Right renal cortex interstitium (tissue), 3 donors: Measurements from ENCODE around the gene MGLL. TPM values are rescaled to one million over a fixed set of nuclear protein-coding genes. Genes with fewer than 3 reads are reported as not detected.
"Not testable (repeated sequence)": the region's sequence is repeated elsewhere in the genome, so short reads cannot be mapped to it uniquely, and the experiment has no call there.

Experiments used
- DNase-seq, 3 donors: peaks; one replicate each; pipeline ENCODE4 v3.0.0-alpha.2; 2013; ENCODE audit warnings: low read depth in 3 of 3, low spot score in 2 of 3
- polyA plus RNA-seq, 3 donors: library from polyadenylated mRNA; unstranded; fragments of 120-200 nt; gene quantifications; one replicate each; pipeline ENCODE4 v1.2.1, GENCODE V29; 2013; ENCODE audit not compliant: insufficient read length in 3 of 3

MGLL gene
- polyA plus RNA-seq, 3 donors, result 21.8 to 24.9 (median 23.0) TPM

DNA sequence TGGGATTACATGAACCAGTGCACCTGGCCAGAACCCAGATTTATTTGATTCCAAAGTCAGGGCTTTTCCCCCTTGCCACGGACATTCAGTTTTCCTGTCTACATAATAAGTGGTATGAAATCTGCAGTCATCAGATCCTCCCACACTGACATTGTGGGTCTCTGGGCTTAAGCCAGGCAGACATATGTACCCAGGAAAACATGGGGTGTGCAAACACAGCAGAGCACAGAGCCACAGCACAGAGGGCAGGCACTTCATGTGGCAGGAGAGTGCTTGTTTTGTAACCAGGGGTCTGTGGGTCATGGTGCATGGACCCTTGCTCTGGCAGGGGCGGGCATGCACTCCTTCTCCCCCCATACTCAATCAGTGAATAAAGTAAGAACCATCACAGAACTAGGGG is 155.6 kb downstream of the MGLL start:
- DNase-seq, result no peak

DNA sequence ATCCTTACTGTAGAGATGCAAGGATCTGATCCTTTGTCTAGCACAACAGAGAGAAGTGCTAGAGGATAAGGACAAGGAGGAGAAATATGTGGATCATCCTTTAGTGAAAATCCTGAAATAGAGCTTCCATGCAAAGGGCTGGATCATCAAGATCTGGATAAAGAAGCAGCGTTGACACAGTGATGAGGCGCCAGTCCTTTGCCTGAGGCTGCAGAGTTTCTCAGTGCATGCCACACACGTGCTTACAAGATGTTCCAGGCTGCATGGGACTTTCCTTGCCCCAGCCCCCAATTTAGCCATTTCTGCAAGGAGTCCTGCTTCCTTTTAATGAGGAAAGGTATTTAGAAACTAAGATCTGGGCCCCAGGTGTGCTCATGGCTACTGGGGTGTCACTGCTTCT is 156.7 kb downstream of the MGLL start:
- DNase-seq, result no peak

DNA sequence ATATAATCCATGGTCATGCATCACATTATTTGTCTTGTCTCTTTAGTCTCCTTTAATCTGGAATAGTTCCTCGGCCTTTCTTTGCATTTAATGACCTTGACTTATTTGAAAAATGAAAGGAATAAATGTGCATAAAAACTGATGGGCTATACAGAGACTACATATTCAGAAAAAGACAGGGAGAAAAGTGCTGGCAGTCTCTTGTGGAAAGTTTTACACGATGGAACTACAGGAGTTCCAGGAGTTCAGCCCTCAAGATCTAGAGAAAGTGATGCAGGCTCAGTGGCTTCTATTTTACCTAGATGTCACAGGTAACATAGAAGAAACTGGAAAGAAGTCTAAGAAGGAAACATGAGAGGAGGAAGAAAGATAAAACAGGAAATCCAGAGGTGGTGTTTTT is 157.2 kb downstream of the MGLL start:
- no peak for DNase-seq

DNA sequence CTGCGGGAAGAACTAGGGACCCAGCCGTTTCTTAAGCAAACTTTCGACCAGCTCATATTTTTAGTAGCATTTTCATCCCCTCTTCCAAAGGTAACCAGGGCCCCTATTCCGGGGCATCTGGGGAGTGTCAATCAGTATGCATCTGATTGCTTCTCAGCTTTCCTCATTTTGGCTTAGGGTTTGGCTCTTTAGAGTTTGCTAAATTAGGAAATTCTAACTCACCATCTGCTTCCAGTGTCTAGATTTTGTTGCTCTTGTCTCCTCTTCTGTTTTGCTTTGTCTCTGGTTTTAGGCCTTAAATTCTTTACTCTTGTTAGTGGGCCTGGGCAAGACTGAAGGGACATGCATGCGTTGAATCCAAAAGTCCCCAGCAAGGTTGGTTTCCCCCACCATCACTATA is 159.2 kb downstream of the MGLL start:
- no peak for DNase-seq

DNA sequence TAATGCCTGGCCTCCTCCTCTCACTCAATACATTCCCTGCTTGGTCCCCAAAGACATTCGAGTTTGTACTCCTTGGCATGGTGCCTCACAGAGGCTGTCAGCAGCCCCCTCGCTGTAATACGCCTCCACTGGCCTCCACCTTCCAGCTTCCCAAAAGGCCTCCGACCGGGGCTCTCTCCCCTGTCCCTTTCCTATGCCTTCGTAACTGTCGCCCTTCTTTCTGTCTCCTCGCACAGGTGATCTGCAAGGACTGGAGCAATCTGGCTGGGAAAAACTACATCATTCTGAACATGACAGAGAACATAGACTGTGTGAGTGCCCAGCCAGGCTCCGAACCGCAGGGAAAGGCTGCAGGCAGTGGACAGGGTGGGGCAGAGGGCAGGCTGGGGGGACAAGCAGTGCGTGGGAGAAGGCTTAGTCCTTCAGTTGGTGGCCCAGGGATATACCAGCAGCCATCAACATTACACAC is 160.3 kb downstream of the MGLL start:
- DNase-seq, result no peak

DNA sequence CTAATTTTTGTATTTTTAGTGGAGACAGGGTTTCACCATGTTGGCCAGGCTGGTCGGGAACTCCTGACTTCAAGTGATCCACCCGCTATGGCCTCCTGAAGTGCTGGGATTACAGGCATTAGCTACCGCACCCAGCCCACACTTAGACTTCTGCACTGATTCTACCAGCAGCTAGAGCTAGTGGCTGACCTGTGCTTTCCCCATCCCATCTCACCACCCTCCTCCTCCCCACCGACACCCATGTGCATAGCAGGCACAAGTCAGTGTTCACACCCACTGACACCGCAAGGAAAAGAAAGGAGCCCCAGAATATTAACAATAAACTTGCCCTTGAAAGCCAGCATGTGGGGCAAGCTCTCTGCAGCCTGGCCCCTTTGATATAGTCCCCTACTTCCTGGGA is 160.7 kb downstream of the MGLL start:
- DNase-seq, result no peak

DNA sequence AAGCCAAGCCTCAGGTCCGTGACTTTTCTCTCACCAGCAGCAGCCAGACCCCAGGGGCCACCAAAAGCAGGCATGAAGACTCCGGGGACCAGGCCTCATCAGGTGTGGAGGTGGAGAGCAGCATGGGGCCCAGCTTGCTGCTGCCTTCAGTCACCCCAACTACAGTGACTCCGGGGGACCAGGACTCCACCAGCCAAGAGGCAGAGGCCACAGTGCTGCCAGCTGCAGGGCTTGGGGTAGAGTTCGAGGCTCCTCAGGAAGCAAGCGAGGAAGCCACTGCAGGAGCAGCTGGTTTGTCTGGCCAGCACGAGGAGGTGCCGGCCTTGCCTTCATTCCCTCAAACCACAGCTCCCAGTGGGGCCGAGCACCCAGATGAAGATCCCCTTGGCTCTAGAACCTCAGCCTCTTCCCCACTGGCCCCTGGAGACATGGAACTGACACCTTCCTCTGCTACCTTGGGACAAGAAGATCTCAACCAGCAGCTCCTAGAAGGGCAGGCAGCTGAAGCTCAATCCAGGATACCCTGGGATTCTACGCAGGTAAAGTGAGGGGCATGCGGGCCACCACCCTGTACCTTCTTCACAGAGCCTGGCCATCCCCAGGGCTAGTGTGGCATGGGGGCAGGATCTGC is 161.6 kb downstream of the MGLL start:
- no peak for DNase-seq

DNA sequence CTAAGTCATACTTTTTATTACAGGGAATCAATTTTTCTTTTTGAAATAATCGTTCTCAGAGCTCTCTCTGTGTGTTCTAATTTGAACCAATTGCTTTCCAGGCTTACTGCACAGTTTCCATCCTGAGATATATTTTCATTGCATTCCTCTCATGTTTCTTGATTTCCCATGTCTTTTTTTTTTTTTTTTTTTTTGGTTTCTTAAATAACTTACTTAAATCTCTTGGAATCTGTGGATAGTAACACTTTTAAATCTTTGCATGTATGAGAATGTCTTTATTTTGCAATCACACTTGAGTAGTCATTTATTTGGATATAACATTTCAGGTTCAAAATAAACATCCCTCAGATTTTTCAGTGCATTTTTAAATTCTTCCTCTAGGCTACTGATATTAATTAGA is 164.1 kb downstream of the MGLL start:
- no peak for DNase-seq

DNA sequence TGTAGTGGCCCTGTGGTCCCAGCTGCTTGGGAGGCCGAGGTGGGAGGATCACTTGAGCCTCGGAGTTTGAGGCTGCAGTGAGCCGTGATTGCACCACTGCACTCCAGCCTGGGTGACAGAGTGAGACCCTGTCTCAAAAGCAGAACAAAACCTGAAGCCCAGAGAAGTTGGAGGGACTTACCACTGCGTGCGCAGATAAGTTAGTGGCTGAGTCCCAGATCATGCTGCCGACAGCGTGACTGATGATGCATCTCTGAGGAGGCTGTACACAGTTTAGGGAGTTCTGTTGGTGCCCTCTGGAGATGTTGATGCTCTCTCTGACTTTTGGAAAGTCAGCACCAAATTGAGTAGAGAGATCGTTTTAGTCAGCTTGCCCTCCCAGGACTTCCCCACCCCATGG is 165.4 kb downstream of the MGLL start:
- no peak for DNase-seq

DNA sequence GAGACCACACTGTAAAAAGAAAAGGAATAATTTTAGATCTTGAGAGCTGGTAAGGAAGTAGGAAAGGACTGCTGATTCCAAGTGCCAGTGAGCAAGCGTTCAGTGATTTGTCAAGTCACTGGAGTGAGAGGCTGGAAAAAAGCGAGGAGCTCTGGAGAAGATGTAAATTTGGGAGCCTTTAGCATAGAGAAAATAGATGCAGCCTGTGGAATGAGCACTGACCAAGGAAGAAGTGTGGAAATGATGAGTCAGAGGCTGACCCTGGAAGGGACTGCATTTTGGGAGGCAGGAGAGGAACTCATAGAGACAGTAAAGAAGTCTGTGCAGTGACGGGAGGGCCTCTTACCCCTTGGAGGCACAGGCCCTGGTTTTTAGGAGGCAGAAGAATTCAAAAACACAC is 166.7 kb downstream of the MGLL start:
- DNase-seq, result no peak

DNA sequence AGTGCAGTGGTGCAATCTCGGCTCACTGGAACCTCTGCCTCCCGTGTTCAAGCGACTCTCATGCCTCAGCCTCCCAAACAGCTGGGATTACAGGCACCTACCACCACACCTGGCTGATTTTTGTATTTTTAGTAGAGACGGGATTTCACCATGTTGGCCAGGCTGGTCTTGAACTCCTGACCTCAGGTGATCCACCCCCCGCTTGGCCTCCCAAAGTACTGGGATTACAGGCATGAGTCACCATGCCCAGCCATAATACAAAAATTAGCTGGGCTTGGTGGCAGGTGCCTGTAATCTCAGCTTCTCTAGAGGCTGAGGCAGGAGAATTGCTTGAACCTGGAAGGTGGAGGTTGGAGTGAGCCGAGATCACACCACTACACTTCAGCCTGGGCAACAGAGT is 167.3 kb downstream of the MGLL start:
- not testable (repeated sequence) for DNase-seq

DNA sequence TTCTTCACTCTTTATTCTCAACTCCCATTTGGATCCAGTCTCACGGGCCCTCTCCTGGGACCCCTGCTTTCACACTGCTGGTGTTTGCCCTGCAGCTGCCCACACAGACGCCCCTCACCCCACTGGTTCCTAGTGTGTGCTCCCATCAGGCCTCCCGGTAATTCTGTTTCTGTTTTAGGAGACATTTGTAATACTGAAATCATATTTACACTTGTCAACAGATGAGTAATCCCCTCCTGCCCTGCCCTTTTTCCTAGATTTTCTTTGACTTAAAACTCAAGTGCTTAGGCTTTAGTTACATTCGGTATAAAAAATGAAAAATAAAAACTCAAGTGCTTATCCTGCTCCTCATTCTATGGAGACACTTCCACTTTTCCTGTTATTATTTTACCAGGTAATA is 167.9 kb downstream of the MGLL start:
- DNase-seq, result no peak

DNA sequence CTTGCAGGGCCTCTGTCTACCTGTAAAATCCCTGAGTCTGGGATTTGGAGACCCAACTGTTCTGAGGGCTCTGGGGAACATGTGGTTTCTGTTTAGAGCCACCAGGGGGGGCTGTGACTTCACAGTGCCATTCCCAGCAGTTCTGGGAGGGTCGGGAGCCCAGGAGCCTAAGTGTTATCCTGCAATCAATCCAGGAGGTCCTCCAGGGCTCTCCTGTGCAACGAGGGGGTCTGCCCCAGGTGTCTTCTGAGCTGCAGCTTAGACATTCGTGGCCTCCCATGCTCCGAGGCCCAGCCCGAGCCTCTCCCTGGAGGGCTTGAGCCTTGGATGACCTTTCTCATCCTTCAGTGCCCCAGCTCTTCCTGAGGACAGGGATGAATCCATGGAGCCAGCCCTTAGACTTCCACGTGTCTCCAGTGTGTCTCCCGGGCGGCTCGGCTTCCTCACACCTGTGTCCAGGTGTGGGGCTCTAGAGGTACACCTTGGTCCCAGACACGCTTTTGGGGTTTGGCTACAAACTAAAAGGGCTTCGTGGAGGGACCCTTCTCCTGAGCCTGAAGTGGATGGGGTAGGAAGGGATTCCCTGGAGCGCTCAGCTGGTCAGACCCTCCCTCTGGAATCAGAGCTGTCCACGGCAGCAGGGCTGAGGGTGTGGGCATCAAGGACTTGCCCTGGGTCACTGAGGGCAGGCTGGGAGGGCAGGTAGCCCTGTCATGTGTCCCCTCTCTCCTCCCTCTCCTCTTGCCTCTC is 169.9 kb downstream of the MGLL start:
- DNase-seq, result no peak

DNA sequence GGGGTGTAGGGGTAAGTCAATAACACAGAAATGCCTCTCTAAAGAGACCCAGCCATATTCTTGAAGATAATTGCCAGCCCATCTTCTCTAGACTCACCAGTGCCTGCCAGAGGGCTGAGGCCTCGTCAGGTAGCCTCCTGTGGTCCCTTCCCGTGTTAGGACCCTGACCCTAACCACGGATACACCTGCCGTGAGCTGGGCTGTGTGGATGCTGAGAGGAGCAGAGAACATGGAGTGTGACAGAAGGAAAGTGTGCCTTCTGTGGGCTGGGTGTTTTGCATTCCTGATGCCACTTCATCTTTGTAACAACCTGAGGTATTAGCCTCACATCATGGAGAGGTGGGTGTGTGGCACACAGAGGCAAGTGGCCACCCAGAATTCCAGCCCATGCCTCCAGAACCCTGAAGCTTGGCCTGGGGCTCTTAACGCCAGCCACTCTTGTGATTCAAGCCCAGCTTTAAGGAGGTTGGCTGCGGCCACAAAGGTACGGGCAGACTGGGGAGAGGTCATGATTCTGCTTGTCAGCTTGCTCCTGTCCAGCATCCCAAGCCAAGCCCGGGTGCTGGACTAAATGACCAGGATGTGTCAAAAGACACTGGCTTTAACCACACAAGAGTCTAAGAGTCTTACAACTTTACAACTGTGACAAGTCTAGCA is 170.7 kb downstream of the MGLL start:
- DNase-seq, result no peak

DNA sequence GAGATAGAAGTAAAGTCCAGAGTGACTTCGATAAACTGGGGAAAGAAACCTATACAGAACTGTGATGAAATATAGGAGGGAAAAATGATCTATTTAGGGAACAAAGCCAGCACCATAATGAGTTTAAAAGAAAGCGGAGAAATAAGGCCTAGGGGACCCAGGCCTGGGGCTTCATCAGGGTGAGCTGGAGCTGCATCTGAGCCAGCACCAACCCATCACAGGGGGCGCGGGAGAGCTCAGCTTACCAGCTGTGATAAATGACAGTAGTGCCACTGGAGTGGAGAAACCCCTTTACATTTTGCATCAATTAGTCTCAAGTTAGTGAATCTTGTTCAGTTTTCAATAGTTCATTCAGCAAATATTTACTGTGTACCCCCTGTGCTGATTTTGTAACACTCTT is 172.1 kb downstream of the MGLL start:
- no peak for DNase-seq

DNA sequence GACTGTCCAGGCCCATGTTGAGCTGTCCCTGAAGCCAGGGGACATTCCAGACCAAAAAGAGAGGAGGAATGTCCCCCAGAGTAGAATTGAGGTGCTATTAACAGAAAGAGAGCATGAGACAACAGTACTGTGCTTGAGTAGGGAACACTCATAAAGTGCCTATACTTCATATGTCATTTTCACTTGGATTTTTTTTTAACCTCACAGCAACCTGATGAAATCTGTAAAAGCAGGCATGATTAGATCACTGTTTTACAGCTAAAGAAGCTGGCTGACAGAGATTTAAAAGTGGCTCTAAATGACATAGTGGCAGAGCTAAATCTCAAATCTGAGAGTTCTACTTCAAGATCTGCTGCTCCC is 174.5 kb downstream of the MGLL start:
- no peak for DNase-seq

DNA sequence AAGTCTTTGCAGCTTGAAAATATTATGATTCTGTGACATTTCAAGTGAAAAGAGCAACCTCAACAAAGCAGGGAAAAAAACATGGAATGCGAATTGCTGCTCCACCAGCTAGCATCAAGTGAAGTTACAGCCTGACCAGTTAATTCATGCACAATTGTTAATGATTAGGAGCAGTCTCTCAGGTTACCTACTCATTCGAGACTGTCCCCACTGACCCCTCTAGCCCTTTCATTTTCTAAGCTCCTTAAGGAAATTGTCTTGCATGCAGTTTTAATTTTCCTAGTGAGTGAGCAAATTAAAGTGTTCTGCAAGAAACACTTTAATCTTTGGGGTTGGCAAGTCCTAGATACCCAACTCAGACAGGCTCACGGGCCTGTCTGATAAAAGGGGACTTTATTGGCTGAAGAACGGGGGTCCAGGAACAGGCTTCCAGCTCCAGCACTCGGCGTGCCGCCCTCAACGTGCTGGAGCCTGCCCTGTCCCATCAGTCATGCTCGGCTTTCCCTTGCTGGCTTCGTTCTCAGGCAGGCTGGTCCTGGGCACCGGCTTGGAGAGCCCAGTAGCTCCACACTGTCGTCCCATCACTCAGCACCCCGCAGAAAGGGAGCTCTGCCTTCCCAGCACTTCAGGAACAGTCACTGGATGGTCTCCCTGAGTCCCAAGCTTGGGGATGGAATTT is 175.0 kb downstream of the MGLL start:
- DNase-seq, result no peak

DNA sequence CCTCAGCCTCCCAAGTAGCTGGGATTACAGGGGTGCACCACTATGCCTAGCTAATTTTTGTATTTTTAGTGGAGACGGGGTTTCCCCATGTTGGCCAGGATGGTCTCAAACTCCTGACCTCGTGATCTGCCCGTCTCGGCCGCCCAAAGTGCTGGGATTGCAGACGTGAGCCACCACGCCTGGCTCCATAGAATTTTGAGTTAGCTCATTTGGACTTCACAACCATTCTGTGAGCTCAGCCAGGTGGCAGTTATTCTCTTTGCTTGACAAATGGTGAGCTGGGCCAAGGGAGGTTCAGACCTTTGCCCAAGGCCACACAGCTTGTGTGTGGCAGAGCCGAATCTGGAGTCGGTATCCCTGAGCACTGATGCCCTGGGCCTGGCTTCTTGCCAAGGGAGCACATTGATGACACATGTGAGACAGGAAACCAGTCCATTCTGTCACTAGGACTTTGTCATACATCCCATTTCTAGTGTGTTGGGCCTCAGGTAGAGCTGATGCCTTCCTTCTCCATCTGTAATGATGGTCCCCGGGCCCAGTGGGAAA is 175.7 kb downstream of the MGLL start:
- no peak for DNase-seq

DNA sequence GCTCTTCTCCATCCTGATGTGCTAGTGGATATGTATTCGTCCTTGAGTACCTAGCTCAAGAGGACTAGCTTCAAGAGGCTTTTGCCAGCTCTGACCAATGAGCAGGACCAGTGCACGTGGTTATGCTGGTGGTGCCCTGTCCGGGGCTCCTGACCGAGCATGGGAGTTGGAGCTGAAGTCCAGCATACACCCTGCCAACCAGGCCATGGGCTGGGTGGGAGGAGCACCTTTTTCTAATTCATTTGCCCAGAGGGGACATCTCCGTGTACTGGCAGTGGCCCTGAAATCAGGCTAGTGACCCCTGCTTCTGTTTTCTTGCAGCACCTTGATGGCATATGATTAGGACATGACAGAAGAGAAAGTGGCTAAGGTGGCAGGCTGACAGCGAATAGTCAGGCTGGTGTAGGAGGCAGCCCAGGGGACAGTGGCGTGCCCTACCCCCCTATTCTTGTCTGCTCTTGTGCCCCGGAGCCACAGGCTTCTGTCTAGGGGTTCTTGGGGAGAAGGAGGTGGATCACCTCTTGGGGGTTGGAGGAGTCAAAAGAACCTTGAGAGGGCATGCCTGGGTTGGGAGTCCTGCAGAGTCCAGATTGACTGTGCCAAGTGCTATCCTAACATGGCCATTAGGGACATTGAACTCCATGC is 176.8 kb downstream of the MGLL start:
- no peak for DNase-seq

DNA sequence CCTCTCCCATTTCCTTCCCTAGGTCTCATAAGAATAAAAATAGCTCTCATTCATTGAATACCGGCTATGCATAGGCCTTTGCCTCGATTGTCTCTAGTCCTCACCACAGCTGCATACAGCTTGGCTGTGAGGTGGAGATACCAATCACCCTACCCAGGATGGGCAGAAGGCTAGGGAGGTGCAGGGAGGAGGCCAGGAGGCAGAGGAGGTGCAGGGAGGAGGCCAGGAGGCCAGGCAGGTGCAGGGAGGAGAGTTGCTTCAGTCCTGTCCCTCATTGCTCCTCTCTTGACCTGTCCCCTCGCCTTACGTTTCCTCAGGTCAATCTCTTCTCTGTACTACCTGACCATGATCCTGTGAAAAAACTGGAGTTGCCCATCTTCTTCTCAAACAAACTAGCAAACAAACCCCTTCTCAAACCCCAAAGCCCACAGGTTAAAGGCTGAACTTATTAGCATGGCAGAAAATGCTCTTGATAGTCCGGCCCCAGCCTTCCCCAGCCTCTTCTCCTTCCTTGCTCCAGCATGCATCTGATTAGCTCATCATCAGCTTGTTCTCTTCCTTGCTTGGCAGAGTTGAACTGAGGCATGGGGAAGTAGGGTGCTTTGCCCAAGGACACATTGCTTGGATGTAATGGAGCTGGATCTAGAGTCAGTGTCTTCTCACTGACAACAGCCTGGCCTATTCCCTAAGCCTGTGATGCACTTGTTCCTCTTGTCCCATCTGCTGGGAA is 177.5 kb downstream of the MGLL start:
- no peak for DNase-seq
